Activated B cell treated with CpG ODN at 0.5 μM for 24 hours (primary cell): ENCODE data around the gene KL. TPM values are rescaled to one million over a fixed set of nuclear protein-coding genes. Genes with fewer than 3 reads are reported as not detected.

Source experiments
- ATAC-seq: fragments of 200-7000 bp; cut with Tn5 transposase; one replicate; pipeline ENCODE4 v1.10.0; 2021; ENCODE audit warnings: low read depth, mild to moderate bottlenecking, moderate library complexity
- CTCF ChIA-PET: fragments of 350-600 bp; sonication (Branson Sonifier 250); formaldehyde crosslinking; loops from one replicate; lab custom pipeline; 2021; ENCODE audit warnings: antibody characterized with exemption; lab: Charles Lee
- POLR2A ChIA-PET: fragments of 350-600 bp; sonication (Branson Sonifier 250); formaldehyde crosslinking; loops from one replicate; lab custom pipeline; 2021; ENCODE audit warnings: antibody characterized with exemption; lab: Charles Lee
- DNase-seq: peaks from one replicate; pipeline ENCODE4 v3.0.0; 2022
- H3K27ac Mint-ChIP-seq: one replicate; pipeline ENCODE4 v1.8.0; 2020; ENCODE audit warnings: mixed read lengths
- H3K27me3 Mint-ChIP-seq: one replicate; pipeline ENCODE4 v1.8.0; 2021; ENCODE audit warnings: mixed read lengths
- H3K36me3 Mint-ChIP-seq: one replicate; pipeline ENCODE4 v1.8.0; 2021; ENCODE audit warnings: low read depth, mixed read lengths
- H3K4me1 Mint-ChIP-seq: one replicate; pipeline ENCODE4 v1.8.0; 2021; ENCODE audit warnings: mixed read lengths
- H3K4me3 Mint-ChIP-seq: one replicate; pipeline ENCODE4 v1.8.0; 2020; ENCODE audit warnings: mild to moderate bottlenecking, mixed read lengths
- H3K9me3 Mint-ChIP-seq: one replicate; pipeline ENCODE4 v1.8.0; 2020; ENCODE audit warnings: mixed read lengths
- intact Hi-C: fragments of 100-400 bp; cut with micrococcal nuclease; formaldehyde crosslinking; loops from one replicate; pipeline ENCODE4 v1.15.1; 2024
- total RNA-seq: library from RNA; stranded (reverse); gene quantifications from 2 replicates; pipeline ENCODE4 v1.2.3, GENCODE V29; 2022
- TF ChIP-seq, protein P1 (sequence below): fragments of 200-600 bp; IDR thresholded peaks from one replicate; pipeline ENCODE4 v1.8.0; 2022; ENCODE audit warnings: antibody characterized with exemption, mild to moderate bottlenecking

Gene KL
- total RNA-seq, 1 donor from 2014 or later, result 0.07 TPM

DNA sequence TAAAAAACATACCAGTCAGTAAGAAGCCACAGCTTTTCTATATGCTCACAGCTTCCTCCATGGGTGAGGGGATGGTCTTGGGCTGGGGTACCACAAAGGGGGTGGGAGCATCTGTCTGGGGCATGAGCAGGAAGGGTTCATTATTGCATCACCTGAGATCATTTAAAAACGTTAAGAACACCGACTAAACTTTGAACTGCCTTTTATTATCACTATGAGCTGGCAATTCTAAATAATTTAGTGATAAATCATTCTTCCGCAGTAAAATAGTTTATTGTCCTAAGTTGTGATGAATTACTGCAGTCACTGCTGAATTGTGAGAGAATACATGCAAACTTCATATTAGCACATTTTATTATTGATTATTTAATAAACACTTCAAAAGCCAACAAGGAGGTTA is 71.6 kb downstream of the KL start:
- Mint-ChIP-seq H3K27me3 (peaks cover 8% of the 10 kb centered on the region), H3K4me3 (no peak overlapping the region), H3K27ac (no peak overlapping the region), H3K4me1 (no peaks in the 10 kb centered on the region), H3K36me3 (no peaks in the 10 kb centered on the region), H3K9me3 (no peaks in the 10 kb centered on the region)
- TF ChIP-seq, protein P1, sequence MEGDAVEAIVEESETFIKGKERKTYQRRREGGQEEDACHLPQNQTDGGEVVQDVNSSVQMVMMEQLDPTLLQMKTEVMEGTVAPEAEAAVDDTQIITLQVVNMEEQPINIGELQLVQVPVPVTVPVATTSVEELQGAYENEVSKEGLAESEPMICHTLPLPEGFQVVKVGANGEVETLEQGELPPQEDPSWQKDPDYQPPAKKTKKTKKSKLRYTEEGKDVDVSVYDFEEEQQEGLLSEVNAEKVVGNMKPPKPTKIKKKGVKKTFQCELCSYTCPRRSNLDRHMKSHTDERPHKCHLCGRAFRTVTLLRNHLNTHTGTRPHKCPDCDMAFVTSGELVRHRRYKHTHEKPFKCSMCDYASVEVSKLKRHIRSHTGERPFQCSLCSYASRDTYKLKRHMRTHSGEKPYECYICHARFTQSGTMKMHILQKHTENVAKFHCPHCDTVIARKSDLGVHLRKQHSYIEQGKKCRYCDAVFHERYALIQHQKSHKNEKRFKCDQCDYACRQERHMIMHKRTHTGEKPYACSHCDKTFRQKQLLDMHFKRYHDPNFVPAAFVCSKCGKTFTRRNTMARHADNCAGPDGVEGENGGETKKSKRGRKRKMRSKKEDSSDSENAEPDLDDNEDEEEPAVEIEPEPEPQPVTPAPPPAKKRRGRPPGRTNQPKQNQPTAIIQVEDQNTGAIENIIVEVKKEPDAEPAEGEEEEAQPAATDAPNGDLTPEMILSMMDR, result no peak
- intact Hi-C loops, result no loop called here
- DNase-seq (no peak), ATAC-seq (no peak)
- ChIA-PET POLR2A (no interaction called here), CTCF (no interaction called here)

DNA sequence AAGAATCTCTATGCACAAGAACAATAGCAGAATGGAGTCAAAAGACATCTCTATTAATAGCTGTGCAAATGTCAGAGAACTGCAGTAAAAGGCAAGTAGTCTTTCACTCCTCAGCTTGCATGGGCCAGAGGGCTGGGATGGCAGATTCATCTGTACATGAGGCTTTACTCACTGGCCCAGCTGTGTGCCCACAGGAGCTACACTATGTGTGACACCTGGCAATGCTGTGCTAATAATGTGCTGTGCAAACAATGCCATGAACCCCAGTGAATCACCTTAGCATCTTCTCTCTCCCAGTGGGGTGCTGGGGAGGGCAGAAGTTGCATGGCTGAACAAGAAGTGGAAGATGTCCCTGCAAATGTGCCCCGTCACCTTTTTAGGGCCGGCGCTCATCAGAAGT is 73.1 kb downstream of the KL start:
- ATAC-seq, result no peak
- DNase-seq, result no peak
- H3K9me3 Mint-ChIP-seq, result no peaks in the 10 kb centered on the region
- H3K36me3 Mint-ChIP-seq, result no peaks in the 10 kb centered on the region
- TF ChIP-seq, protein P1, result no peak
- ChIA-PET POLR2A (no interaction called here), CTCF (no interaction called here)
- no peaks in the 10 kb centered on the region for H3K4me1 Mint-ChIP-seq
- intact Hi-C loops, result no loop called here
- H3K27ac Mint-ChIP-seq, result no peak overlapping the region
- H3K4me3 Mint-ChIP-seq, result no peak overlapping the region
- peaks cover 8% of the 10 kb centered on the region for H3K27me3 Mint-ChIP-seq

DNA sequence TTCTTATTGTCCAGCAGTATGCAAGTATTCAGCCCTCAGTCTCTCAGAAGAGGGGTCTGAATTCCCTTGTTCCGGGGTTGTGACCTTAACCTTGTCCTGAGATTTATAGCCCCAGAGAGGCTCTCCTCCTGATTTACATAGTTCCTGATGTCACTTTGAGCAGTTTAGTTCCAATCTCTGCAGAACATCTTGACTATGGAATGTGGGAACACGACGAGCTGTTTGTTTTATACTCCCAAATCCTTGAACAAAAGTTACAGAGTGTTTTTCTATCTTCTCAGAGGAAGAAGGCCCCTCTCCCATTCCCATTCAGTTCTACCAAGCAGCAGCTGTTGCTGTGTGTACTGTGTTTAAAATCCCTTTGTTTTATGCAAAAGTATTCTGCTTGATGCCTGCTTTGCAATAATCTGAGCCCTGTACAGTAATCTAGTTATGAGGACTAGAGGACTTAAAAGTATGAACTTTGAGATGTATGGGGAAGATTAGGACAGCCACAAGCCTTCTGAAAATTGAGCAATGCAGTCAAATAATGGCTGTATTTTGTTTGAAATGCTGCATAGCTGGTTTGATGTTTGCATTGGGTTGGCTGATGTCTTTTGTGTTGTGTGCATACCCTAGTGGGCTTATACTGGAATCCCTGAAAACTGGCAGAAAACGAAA is 74.7 kb downstream of the KL start:
- Mint-ChIP-seq H3K4me3 (no peak overlapping the region), H3K4me1 (no peaks in the 10 kb centered on the region), H3K27me3 (peaks cover 8% of the 10 kb centered on the region), H3K27ac (no peak overlapping the region), H3K9me3 (no peaks in the 10 kb centered on the region), H3K36me3 (no peaks in the 10 kb centered on the region)
- CTCF ChIA-PET, result no interaction called here
- DNase-seq (no peak), ATAC-seq (no peak)
- TF ChIP-seq, protein P1, result no peak
- intact Hi-C loops, result no loop called here
- POLR2A ChIA-PET, result no interaction called here

DNA sequence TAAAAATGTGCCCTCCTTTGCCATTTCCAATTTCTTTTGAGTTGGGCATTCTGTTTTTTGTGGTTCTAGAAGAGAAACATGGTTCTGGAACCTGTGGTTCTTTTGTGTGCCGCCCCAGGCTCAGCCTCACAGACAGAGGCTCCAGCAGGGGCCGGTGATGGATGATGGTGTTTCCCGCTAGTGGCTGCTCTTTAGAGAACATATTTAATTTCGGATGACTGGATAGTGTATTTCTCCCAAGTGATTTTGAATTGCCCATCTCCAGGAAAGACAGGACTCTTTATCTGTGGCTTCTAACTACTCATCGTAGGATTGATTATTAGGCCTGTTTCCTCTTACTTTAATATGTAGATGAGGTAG is 75.2 kb downstream of the KL start:
- no peak for DNase-seq
- Mint-ChIP-seq H3K36me3 (no peaks in the 10 kb centered on the region), H3K4me1 (no peaks in the 10 kb centered on the region), H3K27ac (no peak overlapping the region), H3K27me3 (peaks cover 8% of the 10 kb centered on the region), H3K4me3 (no peak overlapping the region), H3K9me3 (no peaks in the 10 kb centered on the region)
- POLR2A ChIA-PET, result no interaction called here
- CTCF ChIA-PET, result no interaction called here
- intact Hi-C loops, result no loop called here
- ATAC-seq, result no peak
- TF ChIP-seq, protein P1, result no peak

DNA sequence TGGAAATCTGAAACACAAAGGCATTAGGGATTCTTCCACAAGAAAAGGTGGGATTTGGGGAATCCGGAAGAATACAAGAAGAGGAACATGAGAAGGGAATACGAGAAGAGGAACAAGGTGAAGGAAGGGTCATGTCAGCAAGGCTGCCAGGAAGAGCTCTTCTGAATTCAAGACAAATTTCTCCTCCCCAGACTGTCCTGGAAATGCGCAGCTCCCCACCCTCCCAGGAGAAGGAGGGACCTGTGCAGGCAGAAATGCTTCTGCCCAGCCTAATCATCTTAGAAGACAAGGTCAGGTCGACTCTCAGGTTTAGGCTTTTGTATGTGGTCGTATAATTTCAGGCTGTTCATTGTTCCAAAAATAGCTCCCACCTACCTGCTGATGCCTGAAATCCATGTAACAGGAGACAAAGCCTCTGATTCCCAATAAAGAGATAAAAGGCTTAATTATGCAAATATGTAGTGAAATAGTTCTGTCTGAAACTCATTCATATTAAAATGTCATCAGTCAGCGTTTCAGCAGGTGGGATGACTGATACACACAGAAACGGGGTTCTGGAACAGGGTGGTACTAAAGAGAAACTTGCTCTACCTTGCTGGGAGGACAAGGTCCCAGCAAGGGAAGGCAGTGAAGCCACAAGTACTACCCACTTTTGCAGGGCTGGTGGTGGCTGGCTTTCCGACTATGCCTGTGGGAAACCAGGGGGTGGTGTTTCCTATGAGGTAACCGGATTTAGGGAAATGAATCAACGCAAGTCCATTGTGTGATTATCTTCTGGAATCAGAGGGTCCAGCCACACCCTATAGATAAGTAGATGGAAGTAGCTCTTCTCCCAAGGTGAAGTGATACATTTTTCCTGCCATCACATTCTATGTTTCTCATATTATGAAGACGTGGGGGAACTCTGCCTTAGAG is 76.1 kb downstream of the KL start:
- Mint-ChIP-seq H3K4me1 (peaks cover 5% of the 10 kb centered on the region), H3K27me3 (peaks cover 1% of the 10 kb centered on the region), H3K9me3 (no peaks in the 10 kb centered on the region), H3K4me3 (no peak overlapping the region), H3K27ac (no peak overlapping the region), H3K36me3 (no peaks in the 10 kb centered on the region)
- intact Hi-C loops, result no loop called here
- DNase-seq (no peak), ATAC-seq (no peak)
- POLR2A ChIA-PET, result no interaction called here
- CTCF ChIA-PET, result no interaction called here
- TF ChIP-seq, protein P1, result no peak
